ENCODE measurements around the gene CKLF.

CKLF gene

DNA sequence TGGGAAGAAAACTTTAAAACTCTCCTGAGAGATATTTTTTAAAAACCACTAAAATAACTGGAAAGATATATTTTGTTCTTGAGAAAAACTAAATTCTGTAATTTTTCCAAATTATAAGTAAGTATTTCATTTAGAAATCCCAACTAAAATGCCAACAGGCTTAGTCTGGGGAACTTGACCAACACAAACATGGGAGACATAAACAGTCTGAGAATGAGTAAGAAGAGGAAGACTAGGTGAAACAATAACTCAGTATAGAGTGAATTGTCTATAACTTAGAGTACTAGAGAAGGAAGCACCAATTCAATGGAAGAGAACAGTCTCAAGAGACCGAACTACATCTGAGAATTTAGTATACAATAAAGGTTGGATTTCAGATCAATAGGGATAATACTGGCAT is 16.8 kb downstream of the CKLF start:
- no peaks in the 10 kb centered on the region for H3K4me1 ChIP-seq (ENCODE audit: control insufficient read depth, insufficient read depth, low read length)
- no peak overlapping the region for H3K27ac ChIP-seq (ENCODE audit: low read depth, low read length)
- H3K4me3 ChIP-seq (ENCODE audit: low read length): no peak overlapping the region
- peaks cover 12% of the 10 kb centered on the region for H3K36me3 ChIP-seq (ENCODE audit: control insufficient read depth, insufficient read depth, low read length)
- H3K9ac ChIP-seq (ENCODE audit: low read length): no peak overlapping the region
- H3K27me3 ChIP-seq (ENCODE audit: control insufficient read depth, insufficient read depth, low read length): no peaks in the 10 kb centered on the region

DNA sequence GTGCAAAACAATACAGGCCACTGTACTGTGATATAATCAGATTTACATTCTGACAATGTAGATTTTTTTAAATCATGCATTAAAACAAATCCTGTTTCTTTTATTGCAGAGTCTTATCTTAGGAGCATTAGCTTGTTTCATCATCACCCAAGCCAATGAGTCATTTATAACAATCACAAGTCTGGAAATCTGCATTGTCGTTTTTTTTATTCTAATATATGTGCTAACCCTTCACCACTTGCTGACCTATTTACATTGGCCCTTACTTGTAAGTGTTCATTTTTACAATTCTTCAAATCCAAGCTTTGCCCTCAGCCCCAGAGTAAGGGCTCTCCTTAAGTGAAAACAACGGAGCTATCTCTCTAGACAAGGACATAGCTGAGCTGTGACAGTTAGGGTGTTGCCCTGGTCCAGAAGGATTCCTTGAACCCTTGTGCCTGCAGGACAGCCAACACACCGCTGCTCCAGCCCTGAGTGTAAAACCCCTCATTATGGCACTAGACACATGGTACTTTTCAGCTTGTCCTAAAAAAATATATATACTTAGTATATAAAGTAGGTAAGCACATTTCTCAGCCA is 17.5 kb downstream of the CKLF start:
- H3K27me3 ChIP-seq (ENCODE audit: control insufficient read depth, insufficient read depth, low read length): no peaks in the 10 kb centered on the region
- H3K9ac ChIP-seq (ENCODE audit: low read length): no peak overlapping the region
- peaks cover 9% of the 10 kb centered on the region for H3K36me3 ChIP-seq (ENCODE audit: control insufficient read depth, insufficient read depth, low read length)
- no peaks in the 10 kb centered on the region for H3K4me1 ChIP-seq (ENCODE audit: control insufficient read depth, insufficient read depth, low read length)
- H3K27ac ChIP-seq (ENCODE audit: low read depth, low read length): no peak overlapping the region
- H3K4me3 ChIP-seq (ENCODE audit: low read length): no peak overlapping the region

DNA sequence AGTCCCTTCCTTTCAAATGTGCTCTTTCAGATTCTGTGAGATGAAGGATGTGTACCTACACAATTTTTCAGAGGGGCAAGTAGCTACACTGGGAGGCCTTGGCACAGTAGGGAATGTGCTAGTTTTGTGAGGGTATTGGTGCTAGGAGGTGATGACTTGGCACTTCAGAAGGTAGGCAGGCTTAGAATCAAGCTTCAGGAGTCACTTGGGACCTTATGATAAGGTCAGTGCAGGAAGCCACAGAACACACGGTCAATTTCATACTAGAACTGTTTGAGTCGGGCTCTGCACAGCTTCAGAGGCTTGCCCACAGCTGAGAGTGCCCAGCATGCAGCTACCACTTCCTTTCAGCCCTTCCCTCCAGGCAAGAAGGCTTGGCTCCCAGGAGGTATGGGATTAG is 20.0 kb downstream of the CKLF start:
- Histone ChIP-seq H3K4me3 (ENCODE audit: low read length) (no peak overlapping the region), H3K27ac (ENCODE audit: low read depth, low read length) (no peak overlapping the region), H3K4me1 (ENCODE audit: control insufficient read depth, insufficient read depth, low read length) (no peaks in the 10 kb centered on the region), H3K27me3 (ENCODE audit: control insufficient read depth, insufficient read depth, low read length) (no peaks in the 10 kb centered on the region), H3K9ac (ENCODE audit: low read length) (no peak overlapping the region), H3K36me3 (ENCODE audit: control insufficient read depth, insufficient read depth, low read length) (no peaks in the 10 kb centered on the region)

DNA sequence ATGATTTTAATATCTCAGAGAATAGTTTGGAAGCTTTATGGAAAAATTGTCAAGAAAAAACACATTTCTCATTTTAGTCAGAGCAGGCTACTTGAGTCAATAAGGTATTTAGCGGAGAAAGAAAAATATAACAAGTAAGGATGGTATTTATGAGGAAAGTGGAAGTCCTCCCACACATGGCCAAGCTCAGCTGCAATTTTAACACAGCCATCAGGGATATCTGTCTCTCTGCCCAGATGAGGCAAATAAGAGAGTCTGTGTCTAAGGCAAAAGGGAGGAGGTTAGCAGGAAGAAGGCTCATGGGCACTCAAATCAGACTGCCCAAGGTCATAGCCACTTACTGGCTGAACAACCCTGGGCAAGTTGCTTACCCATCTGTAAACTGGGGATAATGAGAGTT is 21.7 kb downstream of the CKLF start:
- Histone ChIP-seq H3K9ac (ENCODE audit: low read length) (no peak overlapping the region), H3K4me3 (ENCODE audit: low read length) (no peak overlapping the region), H3K4me1 (ENCODE audit: control insufficient read depth, insufficient read depth, low read length) (no peaks in the 10 kb centered on the region), H3K27ac (ENCODE audit: low read depth, low read length) (no peak overlapping the region), H3K36me3 (ENCODE audit: control insufficient read depth, insufficient read depth, low read length) (no peaks in the 10 kb centered on the region), H3K27me3 (ENCODE audit: control insufficient read depth, insufficient read depth, low read length) (peaks cover 3% of the 10 kb centered on the region)

DNA sequence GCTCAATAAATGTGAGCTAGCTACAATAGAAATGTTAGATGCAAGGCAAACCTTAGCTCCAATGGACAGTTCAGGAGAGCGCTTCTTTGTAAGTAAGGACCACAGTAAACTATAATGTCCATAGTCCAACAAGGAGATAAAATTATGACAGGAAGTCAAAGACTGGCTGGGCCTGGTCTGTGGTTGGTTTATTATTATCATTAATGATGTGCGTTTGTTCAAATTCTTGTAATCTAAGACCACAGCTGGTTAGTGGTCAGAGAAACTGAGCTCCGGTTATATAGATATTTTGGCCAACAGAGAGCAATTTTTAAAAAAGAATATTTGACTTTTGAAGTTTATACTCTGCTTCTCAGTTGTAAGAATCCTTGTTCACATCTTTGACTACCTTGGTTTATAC is 22.2 kb downstream of the CKLF start:
- Histone ChIP-seq H3K4me1 (ENCODE audit: control insufficient read depth, insufficient read depth, low read length) (no peaks in the 10 kb centered on the region), H3K27ac (ENCODE audit: low read depth, low read length) (no peak overlapping the region), H3K9ac (ENCODE audit: low read length) (no peak overlapping the region), H3K36me3 (ENCODE audit: control insufficient read depth, insufficient read depth, low read length) (no peaks in the 10 kb centered on the region), H3K4me3 (ENCODE audit: low read length) (no peak overlapping the region), H3K27me3 (ENCODE audit: control insufficient read depth, insufficient read depth, low read length) (peaks cover 7% of the 10 kb centered on the region)

DNA sequence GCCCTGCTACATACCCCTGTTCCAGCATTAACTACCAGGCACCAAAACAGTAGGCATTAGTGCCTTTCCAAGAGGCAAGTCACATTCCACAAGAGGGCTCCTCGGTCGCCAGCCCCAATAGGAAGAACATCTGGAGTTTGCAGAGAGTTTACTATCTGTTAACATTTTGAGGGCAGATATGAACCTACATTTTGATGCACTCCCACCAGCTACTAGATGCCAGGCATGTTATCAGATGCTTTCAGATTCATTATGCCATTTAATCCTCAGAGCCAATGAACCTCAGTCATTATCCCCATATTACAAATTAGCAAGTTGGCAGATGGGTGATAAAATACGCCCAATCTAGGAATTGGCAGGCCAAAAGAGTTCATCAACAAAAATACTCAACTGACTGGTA is 22.7 kb downstream of the CKLF start:
- H3K27me3 ChIP-seq (ENCODE audit: control insufficient read depth, insufficient read depth, low read length): peaks cover 7% of the 10 kb centered on the region
- H3K4me1 ChIP-seq (ENCODE audit: control insufficient read depth, insufficient read depth, low read length): no peaks in the 10 kb centered on the region
- H3K9ac ChIP-seq (ENCODE audit: low read length): no peak overlapping the region
- no peaks in the 10 kb centered on the region for H3K36me3 ChIP-seq (ENCODE audit: control insufficient read depth, insufficient read depth, low read length)
- no peak overlapping the region for H3K27ac ChIP-seq (ENCODE audit: low read depth, low read length)
- H3K4me3 ChIP-seq (ENCODE audit: low read length): no peak overlapping the region

DNA sequence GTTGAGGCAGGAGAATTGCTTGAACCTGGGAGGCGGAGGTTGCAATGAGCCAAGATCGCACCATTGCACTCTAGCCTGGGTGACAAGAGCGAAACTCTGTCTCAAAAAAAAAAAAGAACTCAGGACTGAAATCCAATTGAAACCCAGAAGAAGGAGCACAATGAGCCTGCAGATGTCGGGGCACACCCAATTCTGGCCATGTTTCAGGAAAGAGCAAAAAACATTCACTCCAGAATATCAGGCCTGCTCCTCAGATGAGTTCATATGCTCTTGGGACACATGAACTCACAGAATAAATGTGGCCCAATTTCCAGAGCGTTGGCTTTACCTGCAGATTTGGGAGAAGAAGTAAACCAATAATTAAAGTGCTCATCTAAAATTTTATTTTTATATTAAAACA is 23.9 kb downstream of the CKLF start:
- H3K4me3 ChIP-seq (ENCODE audit: low read length): no peak overlapping the region
- peaks cover 7% of the 10 kb centered on the region for H3K27me3 ChIP-seq (ENCODE audit: control insufficient read depth, insufficient read depth, low read length)
- H3K4me1 ChIP-seq (ENCODE audit: control insufficient read depth, insufficient read depth, low read length): no peaks in the 10 kb centered on the region
- H3K27ac ChIP-seq (ENCODE audit: low read depth, low read length): no peak overlapping the region
- H3K36me3 ChIP-seq (ENCODE audit: control insufficient read depth, insufficient read depth, low read length): no peaks in the 10 kb centered on the region
- no peak overlapping the region for H3K9ac ChIP-seq (ENCODE audit: low read length)

DNA sequence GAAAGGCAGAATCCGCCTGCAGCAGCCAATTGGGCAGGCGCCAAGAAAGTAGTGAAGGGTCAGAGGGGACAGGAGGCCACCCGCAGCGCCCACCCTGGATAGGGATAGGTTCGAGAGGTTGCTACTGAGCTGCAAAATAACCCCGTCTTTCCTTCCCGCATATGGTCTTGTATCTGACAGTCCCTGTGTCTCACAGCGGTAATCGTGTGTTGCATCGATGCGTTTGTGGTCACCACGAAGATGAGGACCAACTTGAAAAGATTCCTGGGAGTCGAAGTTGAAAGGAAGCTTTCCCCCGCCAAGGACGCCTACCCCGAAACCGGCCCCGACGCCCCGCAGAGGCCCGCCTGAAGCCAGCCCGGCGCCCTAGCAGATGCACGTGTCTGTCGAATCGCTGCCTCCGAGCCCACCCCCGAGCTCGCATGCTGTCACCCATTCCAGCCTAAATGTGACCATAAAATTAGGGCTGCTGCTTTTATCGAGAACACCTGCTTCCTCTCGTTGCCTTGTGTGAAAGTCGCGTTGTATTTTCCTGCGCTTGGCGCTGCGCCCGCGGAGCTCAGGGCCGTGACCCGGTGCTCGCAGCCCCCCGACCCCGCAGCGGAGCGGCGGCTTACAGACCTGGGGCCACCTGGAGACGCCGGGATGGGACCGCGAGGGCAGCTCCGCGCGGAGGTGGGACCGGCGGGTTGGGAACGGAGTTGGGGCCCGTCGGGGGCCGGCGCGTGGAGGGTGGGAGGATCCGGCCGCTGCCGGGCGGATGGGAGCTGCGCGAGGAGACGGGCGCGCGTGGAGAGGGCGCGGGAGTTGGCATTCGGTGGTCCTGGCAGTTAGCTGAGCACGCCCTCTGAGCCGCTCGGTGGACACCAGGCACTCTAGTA is 26.5 kb downstream of the CKLF start, which contains the start of gene CMTM2:
Gene CMTM2, plus strand, starts transcription at position 813 of the 881 bp plus-strand sequence. CDS start 145 bp downstream, outside the sequence.
- Histone ChIP-seq H3K27ac (ENCODE audit: low read depth, low read length) (no peak within 1 kb of the TSS), H3K4me3 (ENCODE audit: low read length) (peak within 1 kb of the TSS; percentile 45), H3K9ac (ENCODE audit: low read length) (no peak within 1 kb of the TSS)

DNA sequence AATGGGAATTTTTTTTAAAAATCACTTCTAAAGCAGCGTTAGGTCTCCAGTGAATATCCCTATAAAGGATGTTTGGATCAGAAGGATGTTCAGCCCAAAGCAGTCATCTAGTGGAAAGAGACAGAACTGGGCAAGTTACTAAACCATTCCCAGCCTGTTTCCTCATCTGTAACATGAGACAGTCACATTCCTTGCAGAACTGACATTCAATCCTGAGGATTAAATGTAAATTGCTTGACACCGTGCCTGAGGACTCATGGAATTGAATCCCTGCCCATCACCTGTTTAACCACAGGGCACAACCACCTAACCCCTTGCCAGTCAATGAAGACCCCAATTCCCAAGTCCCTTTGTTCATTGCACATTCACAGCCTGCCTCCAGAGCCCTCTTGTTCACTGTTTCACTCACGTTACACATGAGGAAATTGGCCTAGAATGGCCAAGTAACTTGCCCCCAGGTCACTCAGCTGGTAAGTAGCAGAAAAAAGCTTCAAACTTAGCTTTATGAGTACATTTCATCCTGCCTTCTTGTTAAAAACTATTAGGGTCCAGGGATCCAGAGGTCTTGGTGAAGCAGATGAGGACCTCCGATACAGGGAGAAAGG is 28.3 kb downstream of the CKLF start:
- Histone ChIP-seq H3K27me3 (ENCODE audit: control insufficient read depth, insufficient read depth, low read length) (peaks cover 7% of the 10 kb centered on the region), H3K4me1 (ENCODE audit: control insufficient read depth, insufficient read depth, low read length) (no peaks in the 10 kb centered on the region), H3K4me3 (ENCODE audit: low read length) (no peak overlapping the region), H3K9ac (ENCODE audit: low read length) (no peak overlapping the region), H3K27ac (ENCODE audit: low read depth, low read length) (no peak overlapping the region), H3K36me3 (ENCODE audit: control insufficient read depth, insufficient read depth, low read length) (no peaks in the 10 kb centered on the region)

More for the DNA sequence above, 26.5 kb downstream of the CKLF start, which contains the start of gene CMTM2:
- Histone ChIP-seq H3K4me1 (ENCODE audit: control insufficient read depth, insufficient read depth, low read length) (no peaks in the 10 kb centered on the region), H3K27me3 (ENCODE audit: control insufficient read depth, insufficient read depth, low read length) (peaks cover 7% of the 10 kb centered on the region), H3K36me3 (ENCODE audit: control insufficient read depth, insufficient read depth, low read length) (no peaks in the 10 kb centered on the region)

GRCh38 chr16:66581246-66581952 is 29.0 kb downstream of the CKLF start:
- Histone ChIP-seq H3K27me3 (ENCODE audit: control insufficient read depth, insufficient read depth, low read length) (peaks cover 7% of the 10 kb centered on the region), H3K27ac (ENCODE audit: low read depth, low read length) (no peak overlapping the region), H3K4me3 (ENCODE audit: low read length) (no peak overlapping the region), H3K36me3 (ENCODE audit: control insufficient read depth, insufficient read depth, low read length) (no peaks in the 10 kb centered on the region), H3K4me1 (ENCODE audit: control insufficient read depth, insufficient read depth, low read length) (no peaks in the 10 kb centered on the region), H3K9ac (ENCODE audit: low read length) (no peak overlapping the region)

- Histone ChIP-seq H3K27me3 (ENCODE audit: control insufficient read depth, insufficient read depth, low read length) (no peaks in the 10 kb centered on the region), H3K36me3 (ENCODE audit: control insufficient read depth, insufficient read depth, low read length) (no peaks in the 10 kb centered on the region), H3K4me1 (ENCODE audit: control insufficient read depth, insufficient read depth, low read length) (no peaks in the 10 kb centered on the region), H3K27ac (ENCODE audit: low read depth, low read length) (no peak overlapping the region), H3K4me3 (ENCODE audit: low read length) (no peak overlapping the region), H3K9ac (ENCODE audit: low read length) (no peak overlapping the region)
These were observed 33.3 kb downstream of the CKLF start for GRCh38 chr16:66585481-66586239.

Data from rectal smooth muscle tissue (tissue), 1 donor.